ENCODE data around the gene SLC44A3. TPM values are rescaled to one million over a fixed set of nuclear protein-coding genes. Genes with fewer than 3 reads are reported as not detected.

Gene SLC44A3
- polyA plus RNA-seq, 3 donors = not detected

DNA sequence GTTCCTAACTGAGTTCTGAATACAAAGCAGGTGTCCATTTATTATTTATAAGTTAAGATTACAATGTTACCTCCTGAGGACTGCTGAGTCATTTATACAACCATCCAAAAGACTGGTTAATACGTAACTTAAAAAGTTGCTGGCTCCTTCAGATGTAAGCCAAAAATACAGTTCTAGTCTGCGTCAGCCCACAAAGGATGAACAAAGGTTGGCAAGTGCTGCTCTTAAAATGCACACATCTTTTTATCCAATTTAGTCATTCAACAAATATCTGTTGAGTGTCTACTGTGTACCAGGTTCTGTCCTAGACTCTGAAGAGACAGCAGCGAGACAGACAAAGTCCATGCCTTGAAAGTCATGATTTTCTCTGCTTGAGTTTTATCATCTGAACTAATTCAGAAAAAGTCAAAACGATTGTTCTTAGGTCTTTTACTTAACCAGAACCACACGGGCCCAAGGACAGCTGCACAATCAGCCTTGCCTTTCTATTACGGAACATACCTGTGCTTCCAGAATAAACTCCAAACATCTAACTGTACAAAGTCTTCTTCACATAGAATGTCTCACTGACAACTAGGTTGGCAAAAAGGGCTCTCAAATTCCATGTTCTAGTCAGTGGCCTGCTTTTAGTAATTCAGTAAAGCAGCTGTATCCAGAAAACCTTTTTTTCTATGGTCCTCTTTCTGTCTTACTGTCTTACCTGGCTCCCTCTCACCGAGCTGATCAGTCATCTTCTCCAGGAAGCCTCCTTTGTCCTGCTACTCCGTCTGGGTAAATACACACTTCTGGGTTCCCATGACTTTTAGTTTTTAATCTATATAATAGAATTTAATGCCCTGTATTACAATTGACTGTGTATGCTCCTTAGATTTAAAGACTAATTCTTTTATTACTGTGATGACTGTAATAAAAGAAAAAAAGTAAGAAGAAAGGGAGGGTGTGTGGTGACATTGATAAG is 122.3 kb downstream of the SLC44A3 start:
- H2AFZ ChIP-seq (ENCODE audit: insufficient read depth, low read depth, low read length, poor library complexity, severe bottlenecking) = no peak overlapping the region
- H3K4me2 ChIP-seq (replicated peaks; ENCODE audit: extremely low read depth, low read length, poor library complexity, severe bottlenecking) = no peak overlapping the region
- no peaks in the 10 kb centered on the region for H3K36me3 ChIP-seq (replicated peaks in 1 of 2; ENCODE audit: control insufficient read depth in 1 of 2, insufficient read depth in 2 of 2, low read length in 2 of 2)
- TF ChIP-seq, protein P1, sequence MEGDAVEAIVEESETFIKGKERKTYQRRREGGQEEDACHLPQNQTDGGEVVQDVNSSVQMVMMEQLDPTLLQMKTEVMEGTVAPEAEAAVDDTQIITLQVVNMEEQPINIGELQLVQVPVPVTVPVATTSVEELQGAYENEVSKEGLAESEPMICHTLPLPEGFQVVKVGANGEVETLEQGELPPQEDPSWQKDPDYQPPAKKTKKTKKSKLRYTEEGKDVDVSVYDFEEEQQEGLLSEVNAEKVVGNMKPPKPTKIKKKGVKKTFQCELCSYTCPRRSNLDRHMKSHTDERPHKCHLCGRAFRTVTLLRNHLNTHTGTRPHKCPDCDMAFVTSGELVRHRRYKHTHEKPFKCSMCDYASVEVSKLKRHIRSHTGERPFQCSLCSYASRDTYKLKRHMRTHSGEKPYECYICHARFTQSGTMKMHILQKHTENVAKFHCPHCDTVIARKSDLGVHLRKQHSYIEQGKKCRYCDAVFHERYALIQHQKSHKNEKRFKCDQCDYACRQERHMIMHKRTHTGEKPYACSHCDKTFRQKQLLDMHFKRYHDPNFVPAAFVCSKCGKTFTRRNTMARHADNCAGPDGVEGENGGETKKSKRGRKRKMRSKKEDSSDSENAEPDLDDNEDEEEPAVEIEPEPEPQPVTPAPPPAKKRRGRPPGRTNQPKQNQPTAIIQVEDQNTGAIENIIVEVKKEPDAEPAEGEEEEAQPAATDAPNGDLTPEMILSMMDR (IDR thresholded peaks at IDR 0.05) = no peak
- Mint-ChIP-seq H3K4me3 (no peak overlapping the region), H3K27me3 (ENCODE audit: low read depth in 3 of 3) (peaks cover 2 to 4% (median 3%) of the 10 kb centered on the region in 3 donors), H3K36me3 (no peaks in the 10 kb centered on the region), H3K27ac (no peak overlapping the region), H3K9me3 (peaks cover 0 to 4% (median 0%) of the 10 kb centered on the region in 7 donors), H3K4me1 (no peaks in the 10 kb centered on the region)
- intact Hi-C loops (cut with micrococcal nuclease) = loop anchor here in 1 of 2 donors (10.0 kb wide), 1 partner anchor 62 kb away; no protein-coding TSS in a partner anchor
- H4K20me1 ChIP-seq (ENCODE audit: insufficient read depth, low read length) = no peaks in the 10 kb centered on the region
- H3K4me1 ChIP-seq (ENCODE audit: control insufficient read depth in 1 of 2, insufficient read depth in 2 of 2, low read length in 2 of 2) = no peaks in the 10 kb centered on the region
- no peak overlapping the region for H3K27ac ChIP-seq (ENCODE audit: low read depth in 1 of 2, low read length in 2 of 2)
- 97% methylated on average over 6 of the region's 8 CpGs for WGBS (ENCODE audit: insufficient coverage)
- H3K27me3 ChIP-seq (ENCODE audit: control insufficient read depth in 2 of 2, insufficient read depth in 2 of 2, low read length in 2 of 2) = peaks cover 0 to 2% of the 10 kb centered on the region in 2 donors
- DNase-seq = no peak
- no peaks in the 10 kb centered on the region for H3K9me3 ChIP-seq (replicated peaks in 1 of 2; ENCODE audit: control insufficient read depth in 1 of 2, insufficient read depth in 1 of 2, low read length in 2 of 2)
- H3K9ac ChIP-seq (ENCODE audit: insufficient read depth, low read length, poor library complexity, severe bottlenecking) = no peak overlapping the region
- H3K79me2 ChIP-seq (ENCODE audit: insufficient read depth, low read length) = no peaks in the 10 kb centered on the region
- H3K4me3 ChIP-seq (replicated peaks in 1 of 3; ENCODE audit: low read depth in 2 of 3, low read length in 3 of 3) = no peak overlapping the region

Other genes with a start within 250 kb of the SLC44A3 start
- gene CNN3, start 106.8 kb downstream of the SLC44A3 start, polyA plus RNA-seq = under 1 TPM; 0.08 to 0.09 (median 0.08) TPM